ENCODE measurements around the gene FARP2.

- TF ChIP-seq POLR2A (IDR thresholded peaks at IDR 0.05) (no peak), CTCF (IDR thresholded peaks at IDR 0.05) (no peak)
These were observed 107.4 kb downstream of the FARP2 start for GRCh38 chr2:241463276-241464135.
